ENCODE data around the gene LYZL6. TPM values are rescaled to one million over a fixed set of nuclear protein-coding genes. Genes with fewer than 3 reads are reported as not detected.

Gene LYZL6, protein sequence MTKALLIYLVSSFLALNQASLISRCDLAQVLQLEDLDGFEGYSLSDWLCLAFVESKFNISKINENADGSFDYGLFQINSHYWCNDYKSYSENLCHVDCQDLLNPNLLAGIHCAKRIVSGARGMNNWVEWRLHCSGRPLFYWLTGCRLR
- total RNA-seq (2021; ENCODE audit: unreplicated experiment), result not detected
- not detected in 2 replicates for polyA plus RNA-seq (2012)
- Bru-seq, nascent RNA, result not detected
- not detected for BruChase-seq, experiment 1, labeled RNA remaining after a 6-hour chase
- BruChase-seq, experiment 2, labeled RNA remaining after a 2-hour chase, result not detected
- long read RNA-seq, result 0 reads

DNA sequence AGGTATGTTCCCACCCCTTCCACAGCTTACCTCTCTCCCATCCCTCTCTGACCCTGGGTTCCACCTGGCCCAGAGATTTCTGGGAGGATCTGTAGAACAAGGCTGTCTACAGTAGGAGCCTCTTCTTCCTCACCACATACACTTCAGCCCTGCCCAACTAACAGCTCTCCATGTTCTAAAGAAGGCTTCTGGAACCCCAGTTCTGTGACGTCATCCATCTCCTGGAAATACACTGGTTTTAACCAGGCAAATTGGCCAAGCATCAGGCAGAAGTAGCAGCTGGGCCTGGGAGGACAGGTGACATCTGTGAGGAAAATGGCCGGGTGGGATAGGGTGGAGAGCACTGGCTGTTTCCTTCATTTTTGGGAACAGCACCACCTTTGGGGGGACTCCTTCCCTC, at the start of gene LYZL6:
Gene LYZL6 (minus strand): TSS at position 177 of the 400 bp plus-strand sequence. CDS start 4,357 bp downstream, outside the sequence.
- RAD21 ChIA-PET (ENCODE audit: low non-redundant PET in 1 of 2, low total read pairs in 2 of 2, uncharacterized antibody in 2 of 2, unreplicated experiment in 2 of 2), result no interaction called here
- Histone ChIP-seq H3K4me3 (replicated peaks in 1 of 2; ENCODE audit: low read depth in 1 of 2, low read length in 2 of 2) (no peak within 1 kb of the TSS), H3K9me2 (ENCODE audit: insufficient read depth) (no peaks in the 10 kb centered on the region), H3K27ac (ENCODE audit: low read depth, low read length) (no peak within 1 kb of the TSS), H3K36me3 (ENCODE audit: control insufficient read depth in 1 of 2, insufficient read depth in 2 of 2, low read length in 2 of 2) (no peaks in the 10 kb centered on the region), H3K4me1 (ENCODE audit: control insufficient read depth in 1 of 2, insufficient read depth in 2 of 2, low read length in 2 of 2) (peaks cover 0 to 14% of the 10 kb centered on the region in 2 experiments; a peak in 3 of 4 replicates), H3K79me2 (ENCODE audit: insufficient read depth, low read length) (no peaks in the 10 kb centered on the region), H3K9me3 (ENCODE audit: control insufficient read depth in 1 of 2, insufficient read depth in 1 of 2, low read depth in 1 of 2, low read length in 2 of 2) (no peaks in the 10 kb centered on the region), H3K9ac (ENCODE audit: low read length) (no peak within 1 kb of the TSS), H3K4me2 (ENCODE audit: low read length) (no peak within 1 kb of the TSS), H4K20me1 (ENCODE audit: insufficient read depth) (no peaks in the 10 kb centered on the region), H3K27me3 (ENCODE audit: insufficient read depth, low read length) (no peaks in the 10 kb centered on the region), H2AFZ (ENCODE audit: low read depth, low read length, poor library complexity, severe bottlenecking) (no peak within 1 kb of the TSS)
- CTCF ChIA-PET, result no interaction called here
- BruUV-seq (replicated peaks), result no TSS peak
- DNase-seq (ENCODE audit: low read depth, low spot score) (no peak), ATAC-seq (no peak)
- TF ChIP-seq JUND (IDR thresholded peaks at IDR 0.05), result no peak
- TF ChIP-seq EGR1 (IDR thresholded peaks at IDR 0.05; ENCODE audit: low read depth), result no peak
- no peak for TF ChIP-seq ZFX (IDR thresholded peaks at IDR 0.05)
- TF ChIP-seq SRF (IDR thresholded peaks at IDR 0.05; ENCODE audit: low read depth), result no peak
- TF ChIP-seq, protein P1, sequence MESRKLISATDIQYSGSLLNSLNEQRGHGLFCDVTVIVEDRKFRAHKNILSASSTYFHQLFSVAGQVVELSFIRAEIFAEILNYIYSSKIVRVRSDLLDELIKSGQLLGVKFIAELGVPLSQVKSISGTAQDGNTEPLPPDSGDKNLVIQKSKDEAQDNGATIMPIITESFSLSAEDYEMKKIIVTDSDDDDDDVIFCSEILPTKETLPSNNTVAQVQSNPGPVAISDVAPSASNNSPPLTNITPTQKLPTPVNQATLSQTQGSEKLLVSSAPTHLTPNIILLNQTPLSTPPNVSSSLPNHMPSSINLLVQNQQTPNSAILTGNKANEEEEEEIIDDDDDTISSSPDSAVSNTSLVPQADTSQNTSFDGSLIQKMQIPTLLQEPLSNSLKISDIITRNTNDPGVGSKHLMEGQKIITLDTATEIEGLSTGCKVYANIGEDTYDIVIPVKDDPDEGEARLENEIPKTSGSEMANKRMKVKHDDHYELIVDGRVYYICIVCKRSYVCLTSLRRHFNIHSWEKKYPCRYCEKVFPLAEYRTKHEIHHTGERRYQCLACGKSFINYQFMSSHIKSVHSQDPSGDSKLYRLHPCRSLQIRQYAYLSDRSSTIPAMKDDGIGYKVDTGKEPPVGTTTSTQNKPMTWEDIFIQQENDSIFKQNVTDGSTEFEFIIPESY (IDR thresholded peaks at IDR 0.05; ENCODE audit: extremely low read depth, insufficient replicate concordance, low read length), result no peak
- no peak for TF ChIP-seq POLR2AphosphoS5 (IDR thresholded peaks at IDR 0.05; ENCODE audit: low read depth, low read length)
- no peak for TF ChIP-seq RAD21 (IDR thresholded peaks at IDR 0.05; ENCODE audit: low read depth)
- TF ChIP-seq, protein P2, sequence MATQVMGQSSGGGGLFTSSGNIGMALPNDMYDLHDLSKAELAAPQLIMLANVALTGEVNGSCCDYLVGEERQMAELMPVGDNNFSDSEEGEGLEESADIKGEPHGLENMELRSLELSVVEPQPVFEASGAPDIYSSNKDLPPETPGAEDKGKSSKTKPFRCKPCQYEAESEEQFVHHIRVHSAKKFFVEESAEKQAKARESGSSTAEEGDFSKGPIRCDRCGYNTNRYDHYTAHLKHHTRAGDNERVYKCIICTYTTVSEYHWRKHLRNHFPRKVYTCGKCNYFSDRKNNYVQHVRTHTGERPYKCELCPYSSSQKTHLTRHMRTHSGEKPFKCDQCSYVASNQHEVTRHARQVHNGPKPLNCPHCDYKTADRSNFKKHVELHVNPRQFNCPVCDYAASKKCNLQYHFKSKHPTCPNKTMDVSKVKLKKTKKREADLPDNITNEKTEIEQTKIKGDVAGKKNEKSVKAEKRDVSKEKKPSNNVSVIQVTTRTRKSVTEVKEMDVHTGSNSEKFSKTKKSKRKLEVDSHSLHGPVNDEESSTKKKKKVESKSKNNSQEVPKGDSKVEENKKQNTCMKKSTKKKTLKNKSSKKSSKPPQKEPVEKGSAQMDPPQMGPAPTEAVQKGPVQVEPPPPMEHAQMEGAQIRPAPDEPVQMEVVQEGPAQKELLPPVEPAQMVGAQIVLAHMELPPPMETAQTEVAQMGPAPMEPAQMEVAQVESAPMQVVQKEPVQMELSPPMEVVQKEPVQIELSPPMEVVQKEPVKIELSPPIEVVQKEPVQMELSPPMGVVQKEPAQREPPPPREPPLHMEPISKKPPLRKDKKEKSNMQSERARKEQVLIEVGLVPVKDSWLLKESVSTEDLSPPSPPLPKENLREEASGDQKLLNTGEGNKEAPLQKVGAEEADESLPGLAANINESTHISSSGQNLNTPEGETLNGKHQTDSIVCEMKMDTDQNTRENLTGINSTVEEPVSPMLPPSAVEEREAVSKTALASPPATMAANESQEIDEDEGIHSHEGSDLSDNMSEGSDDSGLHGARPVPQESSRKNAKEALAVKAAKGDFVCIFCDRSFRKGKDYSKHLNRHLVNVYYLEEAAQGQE (IDR thresholded peaks at IDR 0.05; ENCODE audit: low read depth), result no peak
- TF ChIP-seq EZH2phosphoT487 (IDR thresholded peaks at IDR 0.05; ENCODE audit: borderline replicate concordance), result no peak
- TF ChIP-seq SP1 (IDR thresholded peaks at IDR 0.05; ENCODE audit: low read depth), result no peak
- no peak for TF ChIP-seq ELF1 (IDR thresholded peaks at IDR 0.05; ENCODE audit: borderline replicate concordance, low read depth)
- TF ChIP-seq SIN3A (IDR thresholded peaks at IDR 0.05; ENCODE audit: low read depth), result no peak
- no peak for TF ChIP-seq ZNF274 (IDR thresholded peaks at IDR 0.05; ENCODE audit: low read depth, low read length)
- TF ChIP-seq EZH2 (IDR thresholded peaks at IDR 0.05), result no peak
- TF ChIP-seq, protein P3, sequence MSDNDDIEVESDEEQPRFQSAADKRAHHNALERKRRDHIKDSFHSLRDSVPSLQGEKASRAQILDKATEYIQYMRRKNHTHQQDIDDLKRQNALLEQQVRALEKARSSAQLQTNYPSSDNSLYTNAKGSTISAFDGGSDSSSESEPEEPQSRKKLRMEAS (IDR thresholded peaks at IDR 0.05), result no peak
- TF ChIP-seq, protein P4, sequence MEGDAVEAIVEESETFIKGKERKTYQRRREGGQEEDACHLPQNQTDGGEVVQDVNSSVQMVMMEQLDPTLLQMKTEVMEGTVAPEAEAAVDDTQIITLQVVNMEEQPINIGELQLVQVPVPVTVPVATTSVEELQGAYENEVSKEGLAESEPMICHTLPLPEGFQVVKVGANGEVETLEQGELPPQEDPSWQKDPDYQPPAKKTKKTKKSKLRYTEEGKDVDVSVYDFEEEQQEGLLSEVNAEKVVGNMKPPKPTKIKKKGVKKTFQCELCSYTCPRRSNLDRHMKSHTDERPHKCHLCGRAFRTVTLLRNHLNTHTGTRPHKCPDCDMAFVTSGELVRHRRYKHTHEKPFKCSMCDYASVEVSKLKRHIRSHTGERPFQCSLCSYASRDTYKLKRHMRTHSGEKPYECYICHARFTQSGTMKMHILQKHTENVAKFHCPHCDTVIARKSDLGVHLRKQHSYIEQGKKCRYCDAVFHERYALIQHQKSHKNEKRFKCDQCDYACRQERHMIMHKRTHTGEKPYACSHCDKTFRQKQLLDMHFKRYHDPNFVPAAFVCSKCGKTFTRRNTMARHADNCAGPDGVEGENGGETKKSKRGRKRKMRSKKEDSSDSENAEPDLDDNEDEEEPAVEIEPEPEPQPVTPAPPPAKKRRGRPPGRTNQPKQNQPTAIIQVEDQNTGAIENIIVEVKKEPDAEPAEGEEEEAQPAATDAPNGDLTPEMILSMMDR (IDR thresholded peaks at IDR 0.05 in 2 of 3, conservative IDR thresholded peaks at IDR 0.05 in 1 of 3; ENCODE audit: borderline replicate concordance in 1 of 3, insufficient read depth in 1 of 3, low read depth in 2 of 3, low read length in 2 of 3), result no peak
- TF ChIP-seq YY1 (IDR thresholded peaks at IDR 0.05; ENCODE audit: extremely low read depth, insufficient replicate concordance, low read depth, low read length), result no peak
- no peak for TF ChIP-seq TCF7L2 (IDR thresholded peaks at IDR 0.05; ENCODE audit: borderline replicate concordance, extremely low read depth, insufficient read depth, insufficient read length)
- TF ChIP-seq, protein P5, sequence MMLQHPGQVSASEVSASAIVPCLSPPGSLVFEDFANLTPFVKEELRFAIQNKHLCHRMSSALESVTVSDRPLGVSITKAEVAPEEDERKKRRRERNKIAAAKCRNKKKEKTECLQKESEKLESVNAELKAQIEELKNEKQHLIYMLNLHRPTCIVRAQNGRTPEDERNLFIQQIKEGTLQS (IDR thresholded peaks at IDR 0.05), result no peak
- TF ChIP-seq POLR2A (IDR thresholded peaks at IDR 0.05; ENCODE audit: borderline replicate concordance, extremely low read depth, insufficient read depth, insufficient read length), result no peak
- POLR2A ChIA-PET, result no interaction called here
- intact Hi-C loops (cut with micrococcal nuclease), result no loop called here
